HepG2 (cell line): ENCODE results near the gene TMEM214. TPM values are rescaled to one million over a fixed set of nuclear protein-coding genes. Genes with fewer than 3 reads are reported as not detected.
A peak's percentile ranks its signal among the peaks of the same experiment; 100 is the strongest.

Experiments used
- BRD4 ChIP-seq: sonication (generic); formaldehyde crosslinking; IDR thresholded peaks from 2 replicates; pipeline ENCODE4 v1.4.0; 2020; ENCODE audit warnings: missing genetic modification reagents
- CHD2 ChIP-seq: IDR thresholded peaks from 2 replicates; pipeline ENCODE4 v1.6.1; 2011; ENCODE audit warnings: low read depth, low read length, improper control_type of control experiment
- EED ChIP-seq: sonication (generic); formaldehyde crosslinking; IDR thresholded peaks from 2 replicates; pipeline ENCODE4 v1.5.0; 2020; ENCODE audit warnings: mild to moderate bottlenecking, missing genetic modification reagents
- FOXO4 ChIP-seq: sonication (generic); formaldehyde crosslinking; conservative IDR thresholded peaks from 2 replicates; pipeline ENCODE4 v1.8.1; 2023; ENCODE audit warnings: missing genetic modification reagents
- GATA4 ChIP-seq: sonication (generic); IDR thresholded peaks from 2 replicates; pipeline ENCODE4 v1.6.1; 2016; ENCODE audit warnings: antibody characterized with exemption, low read depth, borderline replicate concordance
- HOXA7 ChIP-seq: sonication (generic); formaldehyde crosslinking; IDR thresholded peaks from 2 replicates; pipeline ENCODE4 v1.8.1; 2022; ENCODE audit warnings: mild to moderate bottlenecking, missing genetic modification reagents, moderate library complexity
- KAT2B ChIP-seq: fragments of 150-350 bp; IDR thresholded peaks from 2 replicates; pipeline ENCODE4 v1.6.1; 2014; ENCODE audit warnings: low read depth, low read length, borderline replicate concordance
- MBD4 ChIP-seq: IDR thresholded peaks from 2 replicates; pipeline ENCODE4 v1.6.1; 2012; ENCODE audit warnings: low read length, inconsistent platforms, borderline replicate concordance
- PRPF4 ChIP-seq: fragments of 200-400 bp; formaldehyde crosslinking; IDR thresholded peaks from 2 replicates; pipeline ENCODE4 v1.6.1; 2016; ENCODE audit warnings: low read length, low read depth; ENCODE audit not compliant: poor library complexity, severe bottlenecking
- RAD21 ChIP-seq: fragments of 450-650 bp; formaldehyde crosslinking; IDR thresholded peaks from 2 replicates; pipeline ENCODE4 v1.5.0; 2020; ENCODE audit warnings: mild to moderate bottlenecking
- RBM39 ChIP-seq: fragments of 200-400 bp; formaldehyde crosslinking; IDR thresholded peaks from one replicate; pipeline ENCODE4 v1.6.1; 2018; ENCODE audit warnings: antibody characterized with exemption, mild to moderate bottlenecking, low read depth, low read length; ENCODE audit not compliant: poor library complexity, severe bottlenecking
- SP4 ChIP-seq: sonication (generic); formaldehyde crosslinking; IDR thresholded peaks from 2 replicates; pipeline ENCODE4 v1.8.1; 2023; ENCODE audit warnings: mild to moderate bottlenecking, missing genetic modification reagents
- ZNF446 ChIP-seq: sonication (generic); formaldehyde crosslinking; IDR thresholded peaks from 2 replicates; pipeline ENCODE4 v1.5.0; 2020; ENCODE audit warnings: mild to moderate bottlenecking, missing genetic modification reagents
- ZNF503 ChIP-seq: sonication (generic); formaldehyde crosslinking; IDR thresholded peaks from 2 replicates; pipeline ENCODE4 v1.4.0; 2020; ENCODE audit warnings: missing genetic modification reagents
- ZNF557 ChIP-seq: sonication (generic); formaldehyde crosslinking; IDR thresholded peaks from 2 replicates; pipeline ENCODE4 v1.4.0; 2020; ENCODE audit warnings: missing genetic modification reagents
- ZSCAN31 ChIP-seq: sonication (generic); formaldehyde crosslinking; IDR thresholded peaks from 2 replicates; pipeline ENCODE4 v1.5.0; 2020; ENCODE audit warnings: low read depth, mild to moderate bottlenecking, missing genetic modification reagents
- polyA plus RNA-seq, 8 experiments: library from polyadenylated mRNA; depleted of rRNA in 3 of 8; stranded (reverse) in 7 of 8; unstranded in 1 of 8; fragments of >200 nt; fragmentation: Illumina TruSeq in 4 of 8; extraction: Trizol in 4 of 8; gene quantifications; 2 replicates each; pipeline versions ENCODE4 v1.2.1 to v1.2.3, GENCODE V29; 2011 to 2016; ENCODE audit warnings: low read depth in 4 of 8, missing spikeins in 1 of 8, mixed read lengths in 1 of 8; ENCODE audit not compliant: insufficient read depth in 1 of 8
- total RNA-seq, 5 experiments: library from RNA; depleted of rRNA; stranded (reverse); fragments of >200 nt; fragmentation: Illumina TruSeq; extraction: Trizol; gene quantifications; 2 replicates each; pipeline ENCODE4 v1.2.3, GENCODE V29; 2016; ENCODE audit warnings: low read depth in 1 of 5
- TF ChIP-seq, protein P1 (sequence below): sonication (generic); formaldehyde crosslinking; IDR thresholded peaks from 2 replicates; pipeline ENCODE4 v1.5.1; 2020; ENCODE audit warnings: missing genetic modification reagents, mild to moderate bottlenecking, borderline replicate concordance
- TF ChIP-seq, protein P2 (sequence below): sonication (generic); formaldehyde crosslinking; IDR thresholded peaks from 2 replicates; pipeline ENCODE4 v1.9.0; 2021; ENCODE audit warnings: mild to moderate bottlenecking, missing genetic modification reagents

TMEM214 gene
- total and polyA plus RNA-seq, 2 of the 13 experiments (the other 11 are each of a cell fraction or from before 2014, with no cell fraction given): 58.3 to 132 TPM

DNA sequence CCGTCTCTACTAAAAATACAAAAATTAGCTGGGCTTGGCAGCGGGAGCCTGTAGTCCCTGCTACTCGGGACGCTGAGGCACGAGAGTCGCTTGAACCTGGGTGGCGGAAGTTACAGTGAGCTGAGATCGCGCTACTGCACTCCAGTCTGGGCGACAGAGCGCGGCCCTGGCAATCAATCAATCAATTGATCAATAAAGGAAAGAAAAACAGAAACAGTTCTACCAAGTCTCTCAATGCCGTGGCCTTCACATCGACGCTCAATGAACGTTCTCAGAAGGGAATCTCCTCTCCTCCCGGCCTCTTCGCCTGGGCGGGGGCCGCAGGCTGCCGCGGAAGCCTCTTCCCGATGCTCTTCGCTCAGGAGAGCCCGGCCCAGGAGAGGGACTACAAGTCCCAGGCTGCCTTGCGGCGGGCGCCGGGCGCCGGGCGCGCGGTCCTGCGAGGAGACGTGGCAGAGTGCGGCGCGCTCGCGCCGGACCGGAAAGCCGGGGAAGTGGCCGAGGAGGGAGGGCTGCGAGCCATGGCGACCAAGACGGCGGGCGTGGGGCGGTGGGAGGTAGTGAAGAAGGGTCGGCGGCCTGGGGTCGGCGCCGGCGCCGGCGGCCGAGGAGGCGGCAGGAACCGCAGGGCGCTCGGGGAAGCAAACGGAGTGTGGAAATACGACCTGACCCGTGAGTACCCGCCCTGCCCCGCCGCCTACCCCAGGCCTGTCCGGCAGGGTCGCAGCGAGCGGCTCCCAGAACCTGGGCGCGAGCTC lies at the start of gene TMEM214 (continued):
- TF ChIP-seq, protein P1, sequence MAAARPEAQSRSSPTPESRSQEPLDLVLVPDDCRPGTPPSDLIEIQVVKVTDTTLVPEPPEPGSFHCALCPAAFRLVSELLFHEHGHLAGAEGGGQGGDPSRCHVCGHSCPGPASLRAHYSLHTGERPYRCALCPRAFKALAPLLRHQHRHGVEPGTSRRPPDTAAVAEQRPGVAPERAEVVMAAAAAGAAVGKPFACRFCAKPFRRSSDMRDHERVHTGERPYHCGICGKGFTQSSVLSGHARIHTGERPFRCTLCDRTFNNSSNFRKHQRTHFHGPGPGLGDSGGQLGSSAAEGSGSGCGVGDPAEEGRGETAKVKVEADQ: peak; percentile 66; the same call in 1 of the 2 replicates
- TF ChIP-seq ZNF503 (CRISPR knock-in tag): peak; percentile 56; the same call in 1 of the 2 replicates
- 0 out of 2 replicates have a peak, but pooled peaks have one; percentile 62 for TF ChIP-seq ZNF557 (CRISPR knock-in tag)
- TF ChIP-seq CHD2: 0 out of 2 replicates have a peak, but pooled peaks have one; percentile 51
- 0 out of 2 replicates have a peak, but pooled peaks have one; percentile 68 for TF ChIP-seq GATA4
- TF ChIP-seq RBM39: peak; percentile 91
- no peak for TF ChIP-seq HOXA7 (CRISPR knock-in tag)
- no peak for TF ChIP-seq FOXO4 (CRISPR knock-in tag)
- TF ChIP-seq, protein P2, sequence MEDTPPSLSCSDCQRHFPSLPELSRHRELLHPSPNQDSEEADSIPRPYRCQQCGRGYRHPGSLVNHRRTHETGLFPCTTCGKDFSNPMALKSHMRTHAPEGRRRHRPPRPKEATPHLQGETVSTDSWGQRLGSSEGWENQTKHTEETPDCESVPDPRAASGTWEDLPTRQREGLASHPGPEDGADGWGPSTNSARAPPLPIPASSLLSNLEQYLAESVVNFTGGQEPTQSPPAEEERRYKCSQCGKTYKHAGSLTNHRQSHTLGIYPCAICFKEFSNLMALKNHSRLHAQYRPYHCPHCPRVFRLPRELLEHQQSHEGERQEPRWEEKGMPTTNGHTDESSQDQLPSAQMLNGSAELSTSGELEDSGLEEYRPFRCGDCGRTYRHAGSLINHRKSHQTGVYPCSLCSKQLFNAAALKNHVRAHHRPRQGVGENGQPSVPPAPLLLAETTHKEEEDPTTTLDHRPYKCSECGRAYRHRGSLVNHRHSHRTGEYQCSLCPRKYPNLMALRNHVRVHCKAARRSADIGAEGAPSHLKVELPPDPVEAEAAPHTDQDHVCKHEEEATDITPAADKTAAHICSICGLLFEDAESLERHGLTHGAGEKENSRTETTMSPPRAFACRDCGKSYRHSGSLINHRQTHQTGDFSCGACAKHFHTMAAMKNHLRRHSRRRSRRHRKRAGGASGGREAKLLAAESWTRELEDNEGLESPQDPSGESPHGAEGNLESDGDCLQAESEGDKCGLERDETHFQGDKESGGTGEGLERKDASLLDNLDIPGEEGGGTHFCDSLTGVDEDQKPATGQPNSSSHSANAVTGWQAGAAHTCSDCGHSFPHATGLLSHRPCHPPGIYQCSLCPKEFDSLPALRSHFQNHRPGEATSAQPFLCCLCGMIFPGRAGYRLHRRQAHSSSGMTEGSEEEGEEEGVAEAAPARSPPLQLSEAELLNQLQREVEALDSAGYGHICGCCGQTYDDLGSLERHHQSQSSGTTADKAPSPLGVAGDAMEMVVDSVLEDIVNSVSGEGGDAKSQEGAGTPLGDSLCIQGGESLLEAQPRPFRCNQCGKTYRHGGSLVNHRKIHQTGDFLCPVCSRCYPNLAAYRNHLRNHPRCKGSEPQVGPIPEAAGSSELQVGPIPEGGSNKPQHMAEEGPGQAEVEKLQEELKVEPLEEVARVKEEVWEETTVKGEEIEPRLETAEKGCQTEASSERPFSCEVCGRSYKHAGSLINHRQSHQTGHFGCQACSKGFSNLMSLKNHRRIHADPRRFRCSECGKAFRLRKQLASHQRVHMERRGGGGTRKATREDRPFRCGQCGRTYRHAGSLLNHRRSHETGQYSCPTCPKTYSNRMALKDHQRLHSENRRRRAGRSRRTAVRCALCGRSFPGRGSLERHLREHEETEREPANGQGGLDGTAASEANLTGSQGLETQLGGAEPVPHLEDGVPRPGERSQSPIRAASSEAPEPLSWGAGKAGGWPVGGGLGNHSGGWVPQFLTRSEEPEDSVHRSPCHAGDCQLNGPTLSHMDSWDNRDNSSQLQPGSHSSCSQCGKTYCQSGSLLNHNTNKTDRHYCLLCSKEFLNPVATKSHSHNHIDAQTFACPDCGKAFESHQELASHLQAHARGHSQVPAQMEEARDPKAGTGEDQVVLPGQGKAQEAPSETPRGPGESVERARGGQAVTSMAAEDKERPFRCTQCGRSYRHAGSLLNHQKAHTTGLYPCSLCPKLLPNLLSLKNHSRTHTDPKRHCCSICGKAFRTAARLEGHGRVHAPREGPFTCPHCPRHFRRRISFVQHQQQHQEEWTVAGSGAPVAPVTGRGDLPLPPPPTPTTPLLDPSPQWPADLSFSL (CRISPR knock-in tag): no peak
- 0 out of 2 replicates have a peak, but pooled peaks have one; percentile 11 for TF ChIP-seq EED (CRISPR knock-in tag)
- TF ChIP-seq SP4 (CRISPR knock-in tag): peak; percentile 38
- peak; percentile 83; the same call in 1 of the 2 replicates for TF ChIP-seq KAT2B
- TF ChIP-seq PRPF4: peak; percentile 81
- peak; percentile 69 for TF ChIP-seq ZSCAN31 (CRISPR knock-in tag)
- peak; percentile 27 for TF ChIP-seq BRD4 (CRISPR knock-in tag)
- peak; percentile 52; the same call in 1 of the 2 replicates for TF ChIP-seq RAD21 (CRISPR knock-in tag)
- TF ChIP-seq MBD4: no peak
- no peak; the same call in 1 of the 2 replicates for TF ChIP-seq ZNF446 (CRISPR knock-in tag)
